DOHH2 (cell line): ENCODE data around the gene PELI2.

Experiments
- H3F3A ChIP-seq: fragments of 200-600 bp; sonication (generic), shearing (Covaris generic); 2 replicates; pipeline ENCODE4 v1.6.0; 2016; ENCODE audit warnings: antibody characterized with exemption, mild to moderate bottlenecking; ENCODE audit not compliant: control insufficient read depth, insufficient read depth
- H3K27ac ChIP-seq: fragments of 200-600 bp; sonication (generic); 2 replicates; pipeline ENCODE4 v1.5.1; 2014; ENCODE audit warnings: low read depth, mild to moderate bottlenecking, low read length, moderate library complexity
- H3K27me3 ChIP-seq: fragments of 200-600 bp; sonication (generic); 2 replicates; pipeline ENCODE4 v1.6.1; 2014; ENCODE audit warnings: mild to moderate bottlenecking, low read length, mixed read lengths; ENCODE audit not compliant: control insufficient read depth
- H3K36me3 ChIP-seq: fragments of 200-600 bp; sonication (generic); 2 replicates; pipeline ENCODE4 v1.6.1; 2014; ENCODE audit warnings: mild to moderate bottlenecking, low read length, moderate library complexity, mixed read lengths; ENCODE audit not compliant: control insufficient read depth
- H3K4me1 ChIP-seq: fragments of 200-600 bp; sonication (generic); 2 replicates; pipeline ENCODE4 v1.6.1; 2014; ENCODE audit warnings: mild to moderate bottlenecking, low read length, mixed read lengths; ENCODE audit not compliant: control insufficient read depth
- H3K4me2 ChIP-seq: fragments of 200-600 bp; sonication (generic); 2 replicates; pipeline ENCODE4 v1.6.0; 2014; ENCODE audit warnings: mild to moderate bottlenecking, low read length, moderate library complexity
- H3K4me3 ChIP-seq: fragments of 200-600 bp; sonication (generic); 2 replicates; pipeline ENCODE4 v1.5.1; 2014; ENCODE audit warnings: mild to moderate bottlenecking, low read length, mixed read lengths
- H3K79me2 ChIP-seq: fragments of 200-600 bp; sonication (generic); 2 replicates; pipeline ENCODE4 v1.6.1; 2014; ENCODE audit warnings: mild to moderate bottlenecking, low read length, mixed read lengths; ENCODE audit not compliant: control insufficient read depth
- H3K9me2 ChIP-seq: fragments of 200-600 bp; sonication (generic); replicated peaks from 2 replicates; pipeline ENCODE4 v1.6.1; 2014; ENCODE audit warnings: mild to moderate bottlenecking, low read length, mixed read lengths; ENCODE audit not compliant: control insufficient read depth
- H3K9me3 ChIP-seq: fragments of 200-600 bp; sonication (generic); 2 replicates; pipeline ENCODE4 v1.6.1; 2014; ENCODE audit warnings: antibody characterized with exemption, low read length, mixed read lengths; ENCODE audit not compliant: control insufficient read depth, insufficient read depth
- H4K20me1 ChIP-seq: fragments of 200-600 bp; sonication (generic); 2 replicates; pipeline ENCODE4 v1.6.0; 2014; ENCODE audit warnings: low read depth, mild to moderate bottlenecking, antibody characterized with exemption, low read length, moderate library complexity; ENCODE audit not compliant: control insufficient read depth, insufficient read depth
- CTCF ChIP-seq: fragments of 200-600 bp; sonication (generic); IDR thresholded peaks from one replicate; pipeline ENCODE4 v1.5.1; 2014; ENCODE audit warnings: antibody characterized with exemption, mild to moderate bottlenecking, low read depth, low read length; ENCODE audit not compliant: poor library complexity, severe bottlenecking
- EZH2phosphoT487 ChIP-seq: fragments of 200-600 bp; sonication (generic); IDR thresholded peaks from 2 replicates; pipeline ENCODE4 v1.6.1; 2017; ENCODE audit warnings: borderline replicate concordance, mild to moderate bottlenecking, antibody characterized with exemption, low read length, moderate library complexity, mixed read lengths

The PELI2 gene

GRCh38 chr14:56247495-56248200 is 129.4 kb downstream of the PELI2 start:
- H3K4me3 ChIP-seq = no peak overlapping the region
- H3K9me2 ChIP-seq = no peaks in the 10 kb centered on the region
- H3K4me1 ChIP-seq = no peaks in the 10 kb centered on the region
- no peaks in the 10 kb centered on the region for H3F3A ChIP-seq
- no peaks in the 10 kb centered on the region for H3K36me3 ChIP-seq
- H3K27me3 ChIP-seq = no peaks in the 10 kb centered on the region
- H3K27ac ChIP-seq = no peak overlapping the region
- no peak for TF ChIP-seq EZH2phosphoT487
- peak; percentile 46 for TF ChIP-seq CTCF
- H3K79me2 ChIP-seq = no peaks in the 10 kb centered on the region
- no peaks in the 10 kb centered on the region for H3K9me3 ChIP-seq
- no peak overlapping the region for H3K4me2 ChIP-seq
- no peaks in the 10 kb centered on the region for H4K20me1 ChIP-seq

DNA sequence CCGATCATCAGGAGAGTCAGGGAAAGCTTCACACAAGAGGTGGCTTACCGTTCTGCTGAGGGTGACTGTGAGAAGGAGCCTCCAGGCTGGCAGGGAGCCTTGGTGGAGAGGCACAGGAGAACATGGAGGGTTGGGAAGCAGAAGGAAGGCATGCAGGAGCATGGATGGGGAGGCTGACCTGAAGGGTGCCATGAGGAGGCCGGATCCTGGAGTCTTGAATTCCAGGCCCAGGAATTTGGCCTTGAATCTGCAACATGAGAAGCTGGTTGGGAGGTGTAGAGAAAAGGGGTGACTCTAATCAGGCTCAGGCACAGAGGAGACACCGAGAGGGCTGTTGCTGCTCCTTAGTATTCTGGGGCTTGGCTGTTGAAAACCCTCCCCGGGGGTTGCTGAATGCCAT is 130.2 kb downstream of the PELI2 start:
- Histone ChIP-seq H3K27ac (no peak overlapping the region), H3K4me1 (no peaks in the 10 kb centered on the region), H3K4me2 (no peak overlapping the region), H3F3A (no peaks in the 10 kb centered on the region), H3K27me3 (no peaks in the 10 kb centered on the region), H3K4me3 (no peak overlapping the region), H3K9me2 (no peaks in the 10 kb centered on the region), H3K79me2 (no peaks in the 10 kb centered on the region), H4K20me1 (no peaks in the 10 kb centered on the region), H3K36me3 (no peaks in the 10 kb centered on the region), H3K9me3 (no peaks in the 10 kb centered on the region)
- no peak for TF ChIP-seq CTCF
- no peak for TF ChIP-seq EZH2phosphoT487

DNA sequence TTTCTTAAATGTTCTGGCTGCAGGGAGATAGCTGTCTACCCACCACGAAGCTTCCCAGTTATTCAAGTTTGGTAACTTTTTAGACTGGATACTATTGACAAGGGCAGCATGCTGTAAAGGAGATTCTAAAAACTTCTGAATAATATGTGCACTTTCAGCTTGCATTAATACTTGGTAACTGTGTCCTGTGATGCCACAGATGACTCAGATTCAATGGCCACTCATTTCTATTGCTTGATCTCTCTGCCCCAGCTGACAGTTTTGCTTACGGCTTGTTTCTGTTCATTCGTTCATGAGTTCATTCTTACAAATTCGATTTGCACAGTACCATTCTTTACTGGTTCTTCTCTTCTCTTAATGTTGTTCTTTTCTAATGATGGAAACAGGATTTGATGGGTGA is 142.8 kb downstream of the PELI2 start:
- H3K4me2 ChIP-seq = no peak overlapping the region
- H3K9me3 ChIP-seq = no peaks in the 10 kb centered on the region
- no peaks in the 10 kb centered on the region for H3F3A ChIP-seq
- H4K20me1 ChIP-seq = no peaks in the 10 kb centered on the region
- no peaks in the 10 kb centered on the region for H3K36me3 ChIP-seq
- no peak for TF ChIP-seq CTCF
- TF ChIP-seq EZH2phosphoT487 = no peak
- no peak overlapping the region for H3K4me3 ChIP-seq
- no peaks in the 10 kb centered on the region for H3K9me2 ChIP-seq
- no peak overlapping the region for H3K27ac ChIP-seq
- H3K79me2 ChIP-seq = no peaks in the 10 kb centered on the region
- no peaks in the 10 kb centered on the region for H3K27me3 ChIP-seq
- H3K4me1 ChIP-seq = no peaks in the 10 kb centered on the region
